Measurements from ENCODE around the gene RAPGEF6.

The RAPGEF6 gene

GRCh38 chr5:131610198-131611063 is 24.6 kb downstream of the RAPGEF6 start:
- no peak overlapping the region for H4K8ac ChIP-seq (ENCODE audit: low read depth, low read length)
- DNase-seq: peak; percentile 36 to 76
- no peaks in the 10 kb centered on the region for H3K27me3 ChIP-seq (ENCODE audit: insufficient read depth, low read length)
- no CpG with 5 or more reads among the region's 6 CpGs for WGBS (ENCODE audit: extremely low coverage, insufficient coverage, insufficient read length)
- H3K4me3 ChIP-seq (ENCODE audit: low read depth, low read length): no peak overlapping the region
- H2BK5ac ChIP-seq (ENCODE audit: low read depth, low read length, poor library complexity): no peak overlapping the region
- no peak overlapping the region for H3K4ac ChIP-seq (ENCODE audit: low read depth, low read length)
- H3K79me1 ChIP-seq (ENCODE audit: low read length): no peaks in the 10 kb centered on the region
- peaks cover 6 to 10% of the 10 kb centered on the region in 2 experiments for H3K4me1 ChIP-seq (ENCODE audit: control insufficient read depth in 1 of 2, insufficient read depth in 2 of 2, low read length in 2 of 2)
- no peak overlapping the region for H4K91ac ChIP-seq (ENCODE audit: low read depth, low read length)
- H3K14ac ChIP-seq (ENCODE audit: low read length): no peak overlapping the region
- H2AK5ac ChIP-seq (ENCODE audit: low read length): no peak overlapping the region
- H2AFZ ChIP-seq (ENCODE audit: insufficient read depth, low read length, poor library complexity): no peak overlapping the region
- H3K18ac ChIP-seq (ENCODE audit: low read length): no peak overlapping the region
- H4K12ac ChIP-seq (ENCODE audit: low read depth, low read length): no peak overlapping the region
- peak overlapping the region; percentile 35 for H3K27ac ChIP-seq (ENCODE audit: low read depth, low read length)
- no peak overlapping the region for H2BK12ac ChIP-seq (ENCODE audit: low read length)
- no peak overlapping the region for H2BK120ac ChIP-seq (ENCODE audit: insufficient read depth, low read length, poor library complexity)
- no peaks in the 10 kb centered on the region for H3K36me3 ChIP-seq (ENCODE audit: control insufficient read depth in 1 of 2, insufficient read depth in 2 of 2, low read length in 2 of 2)
- H3K4me2 ChIP-seq (ENCODE audit: low read length): no peak overlapping the region
- H3K23ac ChIP-seq (ENCODE audit: low read length): no peak overlapping the region
- H3K9ac ChIP-seq (ENCODE audit: low read length): no peak overlapping the region
- peaks cover 2% of the 10 kb centered on the region for H3K79me2 ChIP-seq (ENCODE audit: control insufficient read depth, insufficient read depth, low read length, poor library complexity)
- no peaks in the 10 kb centered on the region for H3K9me3 ChIP-seq (ENCODE audit: insufficient read depth, low read depth, low read length)

- Histone ChIP-seq H3K36me3 (ENCODE audit: control insufficient read depth in 1 of 2, insufficient read depth in 2 of 2, low read length in 2 of 2) (no peaks in the 10 kb centered on the region), H3K14ac (ENCODE audit: low read length) (no peak overlapping the region), H4K91ac (ENCODE audit: low read depth, low read length) (no peak overlapping the region), H3K27ac (ENCODE audit: low read depth, low read length) (no peak overlapping the region), H3K4ac (ENCODE audit: low read depth, low read length) (peak overlapping the region; percentile 40), H3K79me1 (ENCODE audit: low read length) (no peaks in the 10 kb centered on the region), H2BK120ac (ENCODE audit: insufficient read depth, low read length, poor library complexity) (no peak overlapping the region), H3K9me3 (ENCODE audit: insufficient read depth, low read depth, low read length) (no peaks in the 10 kb centered on the region), H3K79me2 (ENCODE audit: control insufficient read depth, insufficient read depth, low read length, poor library complexity) (peaks cover 2% of the 10 kb centered on the region), H3K18ac (ENCODE audit: low read length) (no peak overlapping the region), H2BK5ac (ENCODE audit: low read depth, low read length, poor library complexity) (no peak overlapping the region), H3K4me2 (ENCODE audit: low read length) (no peak overlapping the region), H3K4me3 (ENCODE audit: low read depth, low read length) (no peak overlapping the region), H3K4me1 (ENCODE audit: control insufficient read depth in 1 of 2, insufficient read depth in 2 of 2, low read length in 2 of 2) (peaks cover 6 to 9% of the 10 kb centered on the region in 2 experiments), H4K8ac (ENCODE audit: low read depth, low read length) (no peak overlapping the region), H2AK5ac (ENCODE audit: low read length) (no peak overlapping the region), H2BK12ac (ENCODE audit: low read length) (no peak overlapping the region), H3K23ac (ENCODE audit: low read length) (no peak overlapping the region), H3K9ac (ENCODE audit: low read length) (no peak overlapping the region), H2AFZ (ENCODE audit: insufficient read depth, low read length, poor library complexity) (no peak overlapping the region), H3K27me3 (ENCODE audit: insufficient read depth, low read length) (no peaks in the 10 kb centered on the region), H4K12ac (ENCODE audit: low read depth, low read length) (no peak overlapping the region)
- no CpG with 5 or more reads among the region's 1 CpG for WGBS (ENCODE audit: extremely low coverage, insufficient coverage, insufficient read length)
- no peak for DNase-seq
These were observed 25.3 kb downstream of the RAPGEF6 start for GRCh38 chr5:131609774-131610173.

- H3K4me3 ChIP-seq (ENCODE audit: low read depth, low read length): no peak overlapping the region
- no peaks in the 10 kb centered on the region for H3K36me3 ChIP-seq (ENCODE audit: control insufficient read depth in 1 of 2, insufficient read depth in 2 of 2, low read length in 2 of 2)
- H3K4me2 ChIP-seq (ENCODE audit: low read length): no peak overlapping the region
- H3K79me2 ChIP-seq (ENCODE audit: control insufficient read depth, insufficient read depth, low read length, poor library complexity): peaks cover under 1% of the 10 kb centered on the region
- DNase-seq: no peak
- H2BK12ac ChIP-seq (ENCODE audit: low read length): no peak overlapping the region
- no peaks in the 10 kb centered on the region for H3K27me3 ChIP-seq (ENCODE audit: insufficient read depth, low read length)
- no peak overlapping the region for H3K9ac ChIP-seq (ENCODE audit: low read length)
- no peaks in the 10 kb centered on the region for H3K79me1 ChIP-seq (ENCODE audit: low read length)
- no peak overlapping the region for H3K23ac ChIP-seq (ENCODE audit: low read length)
- no peak overlapping the region for H3K14ac ChIP-seq (ENCODE audit: low read length)
- no peak overlapping the region for H2AK5ac ChIP-seq (ENCODE audit: low read length)
- no peak overlapping the region for H3K4ac ChIP-seq (ENCODE audit: low read depth, low read length)
- no peak overlapping the region for H4K8ac ChIP-seq (ENCODE audit: low read depth, low read length)
- H2BK5ac ChIP-seq (ENCODE audit: low read depth, low read length, poor library complexity): no peak overlapping the region
- WGBS (ENCODE audit: extremely low coverage, insufficient coverage, insufficient read length): no CpG with 5 or more reads among the region's 5 CpGs
- H4K91ac ChIP-seq (ENCODE audit: low read depth, low read length): no peak overlapping the region
- no peaks in the 10 kb centered on the region for H3K9me3 ChIP-seq (ENCODE audit: insufficient read depth, low read depth, low read length)
- H2AFZ ChIP-seq (ENCODE audit: insufficient read depth, low read length, poor library complexity): no peak overlapping the region
- H2BK120ac ChIP-seq (ENCODE audit: insufficient read depth, low read length, poor library complexity): no peak overlapping the region
- H3K18ac ChIP-seq (ENCODE audit: low read length): no peak overlapping the region
- no peak overlapping the region for H4K12ac ChIP-seq (ENCODE audit: low read depth, low read length)
- peaks cover 6 to 8% of the 10 kb centered on the region in 2 experiments for H3K4me1 ChIP-seq (ENCODE audit: control insufficient read depth in 1 of 2, insufficient read depth in 2 of 2, low read length in 2 of 2)
- H3K27ac ChIP-seq (ENCODE audit: low read depth, low read length): no peak overlapping the region
These were observed 26.4 kb downstream of the RAPGEF6 start for GRCh38 chr5:131608597-131608996.

- H3K4me2 ChIP-seq (ENCODE audit: low read length): no peak overlapping the region
- DNase-seq: peak in 1 of 2 donors; percentile 12
- H3K27ac ChIP-seq (ENCODE audit: low read depth, low read length): no peak overlapping the region
- H3K27me3 ChIP-seq (ENCODE audit: insufficient read depth, low read length): no peaks in the 10 kb centered on the region
- no peak overlapping the region for H4K12ac ChIP-seq (ENCODE audit: low read depth, low read length)
- no peaks in the 10 kb centered on the region for H3K9me3 ChIP-seq (ENCODE audit: insufficient read depth, low read depth, low read length)
- no peaks in the 10 kb centered on the region for H3K36me3 ChIP-seq (ENCODE audit: control insufficient read depth in 1 of 2, insufficient read depth in 2 of 2, low read length in 2 of 2)
- H3K14ac ChIP-seq (ENCODE audit: low read length): no peak overlapping the region
- no peak overlapping the region for H2BK12ac ChIP-seq (ENCODE audit: low read length)
- no peak overlapping the region for H3K9ac ChIP-seq (ENCODE audit: low read length)
- no peak overlapping the region for H3K23ac ChIP-seq (ENCODE audit: low read length)
- no peak overlapping the region for H4K91ac ChIP-seq (ENCODE audit: low read depth, low read length)
- H3K79me1 ChIP-seq (ENCODE audit: low read length): no peaks in the 10 kb centered on the region
- no peak overlapping the region for H3K4ac ChIP-seq (ENCODE audit: low read depth, low read length)
- H3K4me1 ChIP-seq (ENCODE audit: control insufficient read depth in 1 of 2, insufficient read depth in 2 of 2, low read length in 2 of 2): peaks cover 6 to 8% of the 10 kb centered on the region in 2 experiments
- no peak overlapping the region for H2BK120ac ChIP-seq (ENCODE audit: insufficient read depth, low read length, poor library complexity)
- no peak overlapping the region for H3K18ac ChIP-seq (ENCODE audit: low read length)
- no peak overlapping the region for H2AK5ac ChIP-seq (ENCODE audit: low read length)
- no peak overlapping the region for H4K8ac ChIP-seq (ENCODE audit: low read depth, low read length)
- no peak overlapping the region for H2AFZ ChIP-seq (ENCODE audit: insufficient read depth, low read length, poor library complexity)
- no peaks in the 10 kb centered on the region for H3K79me2 ChIP-seq (ENCODE audit: control insufficient read depth, insufficient read depth, low read length, poor library complexity)
- 100% methylated on average over 1 of the region's 4 CpGs for WGBS (ENCODE audit: extremely low coverage, insufficient coverage, insufficient read length)
- H3K4me3 ChIP-seq (ENCODE audit: low read depth, low read length): no peak overlapping the region
- H2BK5ac ChIP-seq (ENCODE audit: low read depth, low read length, poor library complexity): no peak overlapping the region
These were observed 27.0 kb downstream of the RAPGEF6 start for GRCh38 chr5:131607903-131608540.
